Activated CD8-positive, alpha-beta memory T cell treated with anti-CD3 and anti-CD28 coated beads, Interleukin-2, amount 50 U/mL, for 48 hours (primary cell): ENCODE results near the gene GPS1.

Experiments used
- DNase-seq: peaks from one replicate; pipeline ENCODE4 v3.0.0-alpha.2; 2020

The GPS1 gene

GRCh38 chr17:82080789-82081464, 29.2 kb downstream of the GPS1 start:
- DNase-seq: no peak

GRCh38 chr17:82081546-82081945, 29.8 kb downstream of the GPS1 start:
- no peak for DNase-seq

- no peak for DNase-seq
These were observed 30.3 kb downstream of the GPS1 start for GRCh38 chr17:82081966-82082365.

- no peak for DNase-seq
These were observed 30.8 kb downstream of the GPS1 start for GRCh38 chr17:82082456-82082855.

GRCh38 chr17:82083009-82083408, 31.3 kb downstream of the GPS1 start:
- DNase-seq: no peak

- DNase-seq: no peak
These were observed 32.0 kb downstream of the GPS1 start for GRCh38 chr17:82083533-82084359.

GRCh38 chr17:82084373-82085030, 32.8 kb downstream of the GPS1 start:
- DNase-seq: no peak

GRCh38 chr17:82085031-82085861, 33.5 kb downstream of the GPS1 start:
- no peak for DNase-seq

- DNase-seq: no peak
These were observed 34.5 kb downstream of the GPS1 start for GRCh38 chr17:82085931-82086764.

GRCh38 chr17:82086941-82087906, 35.5 kb downstream of the GPS1 start:
- DNase-seq: no peak

- no peak for DNase-seq
These were observed 36.5 kb downstream of the GPS1 start for GRCh38 chr17:82087961-82088837.

GRCh38 chr17:82088838-82089722, 37.4 kb downstream of the GPS1 start:
- no peak for DNase-seq

- no peak for DNase-seq
These were observed 38.2 kb downstream of the GPS1 start for GRCh38 chr17:82089723-82090548.

- DNase-seq: no peak
These were observed 39.0 kb downstream of the GPS1 start for GRCh38 chr17:82090549-82091263.

- no peak for DNase-seq
These were observed 39.8 kb downstream of the GPS1 start for GRCh38 chr17:82091264-82092066.

- no peak for DNase-seq
These were observed 40.4 kb downstream of the GPS1 start for GRCh38 chr17:82092094-82092586.
